IMR-90 (cell line): Measurements from ENCODE around the gene TOR1A.

Experiments
- RFX5 ChIP-seq: IDR thresholded peaks from 2 replicates; pipeline ENCODE4 v1.8.0; 2012; ENCODE audit warnings: low read depth, mild to moderate bottlenecking, low read length, moderate library complexity
- TF ChIP-seq, protein P1 (sequence below): conservative IDR thresholded peaks from 2 replicates; pipeline ENCODE4 v1.5.1; 2012; ENCODE audit warnings: mild to moderate bottlenecking, low read depth, low read length, improper control_type of control experiment

DNA sequence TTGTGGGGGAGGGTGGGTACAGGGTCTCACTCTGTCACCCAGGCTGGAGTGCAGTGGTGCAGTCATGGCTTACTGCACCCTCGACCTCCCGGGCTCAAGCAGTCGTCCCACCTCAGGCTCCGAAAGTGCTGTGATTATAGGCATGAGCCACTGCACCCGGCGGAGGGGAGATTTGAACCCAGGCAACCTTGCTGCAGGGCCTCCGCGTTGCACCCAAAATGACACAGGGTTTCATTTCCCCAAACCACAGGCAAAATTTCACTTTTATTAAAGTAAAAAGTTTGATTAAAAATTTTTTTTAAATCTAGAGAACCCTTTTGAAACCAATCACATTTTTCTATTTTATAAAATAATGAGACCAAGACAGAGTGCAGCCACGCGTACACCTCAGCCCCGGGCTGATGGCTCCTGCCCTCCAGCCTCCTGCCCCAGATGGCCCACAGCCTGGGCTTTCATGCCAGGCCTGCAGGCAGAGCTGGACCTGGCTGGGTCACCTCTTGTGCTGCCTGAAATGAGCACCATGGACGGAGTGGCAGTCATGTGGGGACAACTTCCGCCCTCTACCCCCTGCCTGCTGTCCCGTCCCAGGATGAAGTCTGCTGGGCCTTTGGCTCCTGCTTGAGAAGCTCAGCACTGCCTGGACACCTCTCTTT is 41.9 kb upstream of the TOR1A start:
- TF ChIP-seq, protein P1, sequence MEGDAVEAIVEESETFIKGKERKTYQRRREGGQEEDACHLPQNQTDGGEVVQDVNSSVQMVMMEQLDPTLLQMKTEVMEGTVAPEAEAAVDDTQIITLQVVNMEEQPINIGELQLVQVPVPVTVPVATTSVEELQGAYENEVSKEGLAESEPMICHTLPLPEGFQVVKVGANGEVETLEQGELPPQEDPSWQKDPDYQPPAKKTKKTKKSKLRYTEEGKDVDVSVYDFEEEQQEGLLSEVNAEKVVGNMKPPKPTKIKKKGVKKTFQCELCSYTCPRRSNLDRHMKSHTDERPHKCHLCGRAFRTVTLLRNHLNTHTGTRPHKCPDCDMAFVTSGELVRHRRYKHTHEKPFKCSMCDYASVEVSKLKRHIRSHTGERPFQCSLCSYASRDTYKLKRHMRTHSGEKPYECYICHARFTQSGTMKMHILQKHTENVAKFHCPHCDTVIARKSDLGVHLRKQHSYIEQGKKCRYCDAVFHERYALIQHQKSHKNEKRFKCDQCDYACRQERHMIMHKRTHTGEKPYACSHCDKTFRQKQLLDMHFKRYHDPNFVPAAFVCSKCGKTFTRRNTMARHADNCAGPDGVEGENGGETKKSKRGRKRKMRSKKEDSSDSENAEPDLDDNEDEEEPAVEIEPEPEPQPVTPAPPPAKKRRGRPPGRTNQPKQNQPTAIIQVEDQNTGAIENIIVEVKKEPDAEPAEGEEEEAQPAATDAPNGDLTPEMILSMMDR, result no peak
- TF ChIP-seq RFX5, result no peak
